Epithelial cell of umbilical artery (primary cell): ENCODE data around the gene CR1L. TPM values are rescaled to one million over a fixed set of nuclear protein-coding genes. Genes with fewer than 3 reads are reported as not detected.

ENCODE experiments used
- total RNA-seq: library from RNA; depleted of rRNA; stranded (reverse); fragments of >200 nt; gene quantifications from 2 replicates; pipeline ENCODE4 v1.2.3, GENCODE V29; 2014

The CR1L gene
- not detected in 2 replicates for total RNA-seq

DNA sequence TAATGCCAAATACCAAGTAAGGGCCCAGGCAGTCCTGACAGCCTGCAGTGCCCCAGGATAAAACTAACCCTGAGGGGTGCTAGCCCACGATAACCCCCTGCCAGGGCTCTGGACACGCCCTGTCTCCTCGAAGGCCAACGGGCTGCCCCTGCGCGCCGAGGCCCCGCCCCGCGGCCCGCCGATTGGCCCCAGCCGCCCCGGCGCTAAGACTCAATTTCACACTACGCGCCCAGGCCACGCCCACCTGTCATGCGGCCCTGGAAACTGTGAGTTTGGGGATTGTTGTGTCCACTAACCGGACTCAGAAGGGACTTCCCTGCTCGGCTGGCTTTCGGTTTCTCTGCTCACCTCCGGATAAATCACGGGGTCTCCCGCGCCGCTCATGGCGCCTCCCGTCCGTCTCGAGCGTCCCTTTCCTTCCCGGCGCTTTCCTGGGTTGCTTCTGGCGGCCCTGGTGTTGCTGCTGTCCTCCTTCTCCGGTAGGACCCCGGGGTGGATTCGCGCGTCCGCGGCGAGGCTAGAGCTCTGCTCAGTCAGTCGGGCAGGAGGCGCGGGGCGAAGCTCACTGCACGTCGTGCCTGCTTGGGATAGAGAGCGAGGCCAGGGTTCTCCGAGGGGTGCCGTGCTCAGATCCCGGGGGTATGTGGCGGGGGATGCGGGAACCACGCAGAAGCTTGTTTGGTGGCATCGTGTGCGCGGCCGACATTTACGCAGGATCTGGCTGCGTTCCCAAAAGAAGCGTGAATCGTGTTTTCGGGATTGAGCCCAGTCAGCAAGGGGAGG is at the start of gene CR1L:
Gene CR1L, plus strand, starts transcription at position 282 of the 783 bp plus-strand sequence. Its CDS starts 101 bp downstream, at position 383.

GRCh38 chr1:207751790-207752455 is 107.0 kb downstream of the CR1L start, which contains the start of gene CD46:
Gene CD46 (plus strand): TSS chr1:207752054. CDS start chr1:207752213, 159 bp downstream.

Other genes starting within 250 kb of the CR1L start
- gene CR2, start 190.8 kb upstream of the CR1L start, total RNA-seq: not detected in 2 replicates
- not detected in 2 replicates for gene CR1, start 149.0 kb upstream of the CR1L start, total RNA-seq
- 139 and 172 TPM in 2 replicates for gene CD46, start 106.9 kb downstream of the CR1L start, total RNA-seq